Neural cell (in vitro differentiated cells): ENCODE results near the gene CARMIL1. TPM values are rescaled to one million over a fixed set of nuclear protein-coding genes. Genes with fewer than 3 reads are reported as not detected.

Source experiments
- H2AFZ ChIP-seq: fragments of 200-600, 300-800 bp; sonication (generic), shearing (Covaris generic); 2 replicates; pipeline ENCODE4 v1.6.0; 2014; ENCODE audit warnings: low read depth, mild to moderate bottlenecking, antibody characterized with exemption, low read length, moderate library complexity
- H3F3A ChIP-seq: fragments of 200-600 bp; shearing (Covaris generic); 2 replicates; pipeline ENCODE4 v1.6.1; 2016; ENCODE audit warnings: mild to moderate bottlenecking, moderate library complexity, mixed read lengths, antibody characterized with exemption, low read length; ENCODE audit not compliant: insufficient read depth, poor library complexity, severe bottlenecking
- H3K27ac ChIP-seq: fragments of 200-600, 300-800 bp; sonication (generic), shearing (Covaris generic); 2 replicates; pipeline ENCODE4 v1.5.1; 2014; ENCODE audit warnings: mild to moderate bottlenecking, low read length, moderate library complexity
- H3K27me3 ChIP-seq: fragments of 300-800, 200-600 bp; sonication (generic), shearing (Covaris generic); 2 replicates; pipeline ENCODE4 v1.6.0; 2014; ENCODE audit warnings: mild to moderate bottlenecking, low read depth, low read length, moderate library complexity; ENCODE audit not compliant: insufficient read depth
- H3K36me3 ChIP-seq: fragments of 300-800, 200-600 bp; sonication (generic), shearing (Covaris generic); 2 replicates; pipeline ENCODE4 v1.5.1; 2014; ENCODE audit warnings: mild to moderate bottlenecking, antibody characterized with exemption, low read length, moderate library complexity; ENCODE audit not compliant: insufficient read depth
- H3K4me2 ChIP-seq: fragments of 300-800, 200-600 bp; sonication (generic), shearing (Covaris generic); 2 replicates; pipeline ENCODE4 v1.6.0; 2014; ENCODE audit warnings: mild to moderate bottlenecking, low read length
- H3K4me3 ChIP-seq: fragments of 300-800, 200-600 bp; sonication (generic), shearing (Covaris generic); 2 replicates; pipeline ENCODE4 v1.5.1; 2014; ENCODE audit warnings: mild to moderate bottlenecking, low read length, moderate library complexity
- H3K79me2 ChIP-seq: fragments of 200-600 bp; shearing (Covaris generic); replicated peaks from 2 replicates; pipeline ENCODE4 v1.6.0; 2014; ENCODE audit warnings: mild to moderate bottlenecking, low read length, moderate library complexity; ENCODE audit not compliant: insufficient read depth
- H3K9ac ChIP-seq: fragments of 300-800, 200-600 bp; sonication (generic), shearing (Covaris generic); 2 replicates; pipeline ENCODE4 v1.6.1; 2016; ENCODE audit warnings: mild to moderate bottlenecking, low read length, mixed read lengths
- H3K9me2 ChIP-seq: fragments of 200-600 bp; shearing (Covaris generic); 2 replicates; pipeline ENCODE4 v1.6.1; 2016; ENCODE audit warnings: mild to moderate bottlenecking, low read length, mixed read lengths; ENCODE audit not compliant: insufficient read depth
- H3K9me3 ChIP-seq: fragments of 200-600, 300-800 bp; sonication (generic), shearing (Covaris generic); 2 replicates; pipeline ENCODE4 v1.6.1; 2016; ENCODE audit warnings: mild to moderate bottlenecking, mixed run types, low read length, moderate library complexity, mixed read lengths
- H4K20me1 ChIP-seq: fragments of 200-600 bp; shearing (Covaris generic); 2 replicates; pipeline ENCODE4 v1.6.1; 2016; ENCODE audit warnings: mild to moderate bottlenecking, mixed run types; ENCODE audit not compliant: insufficient read depth
- CTCF ChIP-seq: fragments of 450-650 bp; IDR thresholded peaks from 2 replicates; pipeline ENCODE4 v1.5.1; 2014; ENCODE audit warnings: antibody characterized with exemption, mild to moderate bottlenecking, moderate library complexity; ENCODE audit not compliant: poor library complexity, severe bottlenecking
- EP300 ChIP-seq: fragments of 450-650 bp; conservative IDR thresholded peaks from 2 replicates; pipeline ENCODE4 v1.6.1; 2014; ENCODE audit warnings: antibody characterized with exemption, mild to moderate bottlenecking, moderate library complexity; ENCODE audit not compliant: poor library complexity, severe bottlenecking
- EZH2 ChIP-seq: fragments of 200-600, 300-800 bp; shearing (Covaris generic), sonication (generic); IDR thresholded peaks from 2 replicates; pipeline ENCODE4 v1.6.1; 2014; ENCODE audit warnings: antibody characterized with exemption, low read length, borderline replicate concordance, mild to moderate bottlenecking; ENCODE audit not compliant: insufficient read depth, poor library complexity, severe bottlenecking
- MXI1 ChIP-seq: fragments of 450-650 bp; conservative IDR thresholded peaks from 2 replicates; pipeline ENCODE4 v1.6.1; 2014; ENCODE audit warnings: antibody characterized with exemption, mild to moderate bottlenecking; ENCODE audit not compliant: poor library complexity, severe bottlenecking
- POLR2AphosphoS5 ChIP-seq: IDR thresholded peaks from 2 replicates; pipeline ENCODE4 v1.6.1; 2012
- RAD21 ChIP-seq: fragments of 450-650 bp; conservative IDR thresholded peaks from 2 replicates; pipeline ENCODE4 v1.6.1; 2014; ENCODE audit warnings: antibody characterized with exemption, mild to moderate bottlenecking, moderate library complexity
- REST ChIP-seq: IDR thresholded peaks from 2 replicates; pipeline ENCODE4 v1.6.1; 2012; ENCODE audit warnings: borderline replicate concordance
- SMC3 ChIP-seq: fragments of 450-650 bp; conservative IDR thresholded peaks from 2 replicates; pipeline ENCODE4 v1.6.1; 2014; ENCODE audit warnings: antibody characterized with exemption, mild to moderate bottlenecking, moderate library complexity; ENCODE audit not compliant: poor library complexity
- TAF1 ChIP-seq: IDR thresholded peaks from 2 replicates; pipeline ENCODE4 v1.6.1; 2012; ENCODE audit warnings: low read depth
- polyA plus RNA-seq: library from polyadenylated mRNA; depleted of rRNA; stranded (reverse); fragments of >200 nt; gene quantifications from 2 replicates; pipeline ENCODE4 v1.2.3, GENCODE V29; 2014

The CARMIL1 gene
- polyA plus RNA-seq, 1 donor from 2014 or later = 5.3 TPM

- no peak overlapping the region for H3K4me2 ChIP-seq
- peaks cover 4% of the 10 kb centered on the region for H3F3A ChIP-seq
- H3K9ac ChIP-seq = no peak overlapping the region
- no peak overlapping the region for H2AFZ ChIP-seq
- H3K27ac ChIP-seq = no peak overlapping the region
- no peaks in the 10 kb centered on the region for H3K36me3 ChIP-seq
- H4K20me1 ChIP-seq = no peaks in the 10 kb centered on the region
- TF ChIP-seq CTCF (no peak), MXI1 (no peak), RAD21 (no peak), TAF1 (no peak), EP300 (no peak), EZH2 (no peak), REST (no peak), POLR2AphosphoS5 (no peak), SMC3 (no peak)
- no peaks in the 10 kb centered on the region for H3K9me2 ChIP-seq
- no peaks in the 10 kb centered on the region for H3K79me2 ChIP-seq
- H3K9me3 ChIP-seq = no peaks in the 10 kb centered on the region
- H3K4me3 ChIP-seq = no peak overlapping the region
- no peaks in the 10 kb centered on the region for H3K27me3 ChIP-seq
These were observed 299.4 kb downstream of the CARMIL1 start for GRCh38 chr6:25578538-25578937.

DNA sequence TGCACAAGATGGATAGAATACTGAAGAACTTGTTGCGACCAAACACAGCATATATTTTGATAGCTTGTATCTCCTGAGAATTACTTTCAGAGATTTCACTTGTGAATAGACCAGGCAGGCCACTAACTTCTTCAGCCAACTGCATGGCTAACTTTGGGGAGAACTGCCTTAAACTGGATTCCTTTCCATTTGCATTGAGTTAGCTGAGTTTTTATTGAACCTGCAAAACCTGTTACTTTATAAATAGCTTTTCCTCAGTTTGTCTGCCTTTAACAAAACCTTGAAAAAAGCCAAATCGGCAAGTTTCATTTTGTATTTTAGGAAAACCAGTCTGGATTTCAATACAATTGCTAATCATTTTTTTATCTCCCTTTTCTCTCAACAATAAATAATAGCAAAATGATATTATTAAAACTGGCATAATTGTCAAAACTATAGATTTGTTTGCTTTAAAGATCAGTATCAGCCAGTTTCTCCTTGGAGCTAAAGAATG is 300.3 kb downstream of the CARMIL1 start:
- no peaks in the 10 kb centered on the region for H3K27me3 ChIP-seq
- no peaks in the 10 kb centered on the region for H4K20me1 ChIP-seq
- peaks cover 4% of the 10 kb centered on the region for H3F3A ChIP-seq
- no peak overlapping the region for H3K4me3 ChIP-seq
- H3K4me2 ChIP-seq = no peak overlapping the region
- no peaks in the 10 kb centered on the region for H3K9me2 ChIP-seq
- H2AFZ ChIP-seq = no peak overlapping the region
- no peaks in the 10 kb centered on the region for H3K9me3 ChIP-seq
- H3K79me2 ChIP-seq = no peaks in the 10 kb centered on the region
- H3K27ac ChIP-seq = no peak overlapping the region
- TF ChIP-seq TAF1 = no peak
- TF ChIP-seq SMC3 = no peak
- H3K9ac ChIP-seq = no peak overlapping the region
- no peaks in the 10 kb centered on the region for H3K36me3 ChIP-seq

- H3K27me3 ChIP-seq = no peaks in the 10 kb centered on the region
- H3K79me2 ChIP-seq = no peaks in the 10 kb centered on the region
- no peaks in the 10 kb centered on the region for H3K9me3 ChIP-seq
- H3K9ac ChIP-seq = no peak overlapping the region
- peaks cover 4% of the 10 kb centered on the region for H3F3A ChIP-seq
- H3K9me2 ChIP-seq = no peaks in the 10 kb centered on the region
- no peaks in the 10 kb centered on the region for H3K36me3 ChIP-seq
- TF ChIP-seq RAD21 (no peak), MXI1 (no peak), SMC3 (no peak), TAF1 (no peak), EP300 (no peak), REST (no peak), POLR2AphosphoS5 (no peak), EZH2 (no peak), CTCF (no peak)
- H3K4me3 ChIP-seq = no peak overlapping the region
- no peaks in the 10 kb centered on the region for H4K20me1 ChIP-seq
- no peak overlapping the region for H3K4me2 ChIP-seq
- no peak overlapping the region for H3K27ac ChIP-seq
- no peak overlapping the region for H2AFZ ChIP-seq
These were observed 300.8 kb downstream of the CARMIL1 start for GRCh38 chr6:25579902-25580495.
